PC-3 (cell line): ENCODE data around the gene WT1. TPM values are rescaled to one million over a fixed set of nuclear protein-coding genes. Genes with fewer than 3 reads are reported as not detected.

Experiments
- ATAC-seq: fragments of 200-7000 bp; cut with Tn5 transposase; 2 replicates; pipeline ENCODE4 v1.9.1; 2020; ENCODE audit warnings: mild to moderate bottlenecking, moderate library complexity
- BruUV-seq: library from RNA; stranded (reverse); fragments of 400-500 nt; replicated peaks from 2 replicates; lab custom pipeline; 2021; lab: Mats Ljungman, UMichigan
- CTCF ChIA-PET: fragments of 300-600 bp; sonication (Branson Sonifier 250); formaldehyde crosslinking; loops from one replicate; lab custom pipeline; 2022; ENCODE audit warnings: antibody characterized with exemption; lab: Charles Lee
- POLR2A ChIA-PET: fragments of 300-600 bp; sonication (Branson Sonifier 250); formaldehyde crosslinking; loops from one replicate; lab custom pipeline; 2022; ENCODE audit warnings: antibody characterized with exemption; ENCODE audit not compliant: unreplicated experiment; lab: Charles Lee
- DNase-seq: peaks from one replicate; pipeline ENCODE4 v3.0.0-alpha.2; 2015
- H2AFZ ChIP-seq: fragments of 300-600 bp; sonication (generic); 2 replicates; pipeline ENCODE4 v1.6.0; 2016; ENCODE audit warnings: antibody characterized with exemption, low read length
- H3F3A ChIP-seq: fragments of 300-600 bp; sonication (generic); one replicate; pipeline ENCODE4 v1.6.0; 2017; ENCODE audit warnings: antibody characterized with exemption, low read length, control low read depth, mild to moderate bottlenecking; ENCODE audit not compliant: unreplicated experiment
- H3K27ac ChIP-seq: fragments of 300-600 bp; sonication (generic); 2 replicates; pipeline ENCODE4 v1.5.1; 2016; ENCODE audit warnings: mild to moderate bottlenecking, low read length
- H3K27me3 ChIP-seq: fragments of 300-600 bp; sonication (generic); 2 replicates; pipeline ENCODE4 v1.6.1; 2016; ENCODE audit warnings: low read length, mixed read lengths
- H3K36me3 ChIP-seq: fragments of 300-600 bp; sonication (generic); 2 replicates; pipeline ENCODE4 v1.6.1; 2016; ENCODE audit warnings: low read depth, mixed run types, low read length, mixed read lengths
- H3K4me1 ChIP-seq: fragments of 300-600 bp; sonication (generic); 2 replicates; pipeline ENCODE4 v1.5.1; 2016; ENCODE audit warnings: low read length; ENCODE audit not compliant: insufficient read depth
- H3K4me2 ChIP-seq: fragments of 300-600 bp; sonication (generic); 2 replicates; pipeline ENCODE4 v1.6.0; 2016; ENCODE audit warnings: low read length
- H3K4me3 ChIP-seq: fragments of 300-600 bp; sonication (generic); 2 replicates; pipeline ENCODE4 v1.5.1; 2016; ENCODE audit warnings: mild to moderate bottlenecking, low read length, mixed read lengths
- H3K79me2 ChIP-seq: fragments of 300-600 bp; sonication (generic); 2 replicates; pipeline ENCODE4 v1.6.1; 2017; ENCODE audit warnings: low read length, mixed read lengths
- H3K9ac ChIP-seq: fragments of 300-600 bp; sonication (generic); 2 replicates; pipeline ENCODE4 v1.6.0; 2016; ENCODE audit warnings: mild to moderate bottlenecking, low read length
- H3K9me2 ChIP-seq: fragments of 300-600 bp; sonication (generic); replicated peaks from 2 replicates; pipeline ENCODE4 v1.6.1; 2016; ENCODE audit warnings: mixed run types, low read length, mixed read lengths
- H3K9me3 ChIP-seq: fragments of 300-600 bp; sonication (generic); 2 replicates; pipeline ENCODE4 v1.6.1; 2016; ENCODE audit warnings: low read length, mixed read lengths
- H4K20me1 ChIP-seq: fragments of 300-600 bp; sonication (generic); 2 replicates; pipeline ENCODE4 v1.6.1; 2016; ENCODE audit warnings: low read length, mixed read lengths
- CTCF ChIP-seq: fragments of 300-600 bp; sonication (generic); conservative IDR thresholded peaks from 2 replicates; pipeline ENCODE4 v1.5.1; 2017; ENCODE audit warnings: antibody characterized with exemption, low read depth, mild to moderate bottlenecking, low read length
- EZH2 ChIP-seq: fragments of 300-600 bp; sonication (generic); IDR thresholded peaks from one replicate; pipeline ENCODE4 v1.6.1; 2017; ENCODE audit warnings: antibody characterized with exemption, mild to moderate bottlenecking, low read length; ENCODE audit not compliant: unreplicated experiment
- EZH2phosphoT487 ChIP-seq: fragments of 300-600 bp; sonication (generic); IDR thresholded peaks from 2 replicates; pipeline ENCODE4 v1.6.1; 2018; ENCODE audit warnings: mild to moderate bottlenecking, antibody characterized with exemption, low read length, borderline replicate concordance
- intact Hi-C: fragments of 100-400 bp; cut with micrococcal nuclease; formaldehyde crosslinking; loops from 2 replicates; pipeline ENCODE4 v1.9.0; 2023
- total RNA-seq: library from RNA; depleted of rRNA; stranded (reverse); fragments of >200 nt; gene quantifications from 2 replicates; pipeline ENCODE4 v1.2.3, GENCODE V29; 2014

WT1 gene
- total RNA-seq, 1 experiment from 2014 or later, result 9.1 TPM

DNA sequence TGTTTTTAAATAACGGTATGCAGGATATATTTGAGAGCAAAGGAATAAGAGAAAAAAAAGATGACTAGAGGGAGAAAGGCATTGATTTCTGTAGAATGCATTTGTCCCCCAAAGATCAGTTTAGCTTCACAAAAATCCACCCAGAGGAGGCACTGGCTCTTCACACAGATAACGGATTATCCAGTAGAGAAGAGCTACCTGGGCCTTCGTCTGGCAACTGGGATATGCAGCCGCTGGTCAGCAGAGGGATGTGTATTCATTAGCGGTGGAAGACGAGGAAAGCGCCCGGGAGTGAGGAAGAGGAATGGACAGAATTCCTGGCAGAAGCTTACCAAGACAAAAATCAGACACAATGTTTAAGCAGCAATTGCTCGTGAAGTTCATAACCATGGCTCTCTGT lies 5.6 kb upstream of the WT1 start:
- TF ChIP-seq EZH2 (no peak), EZH2phosphoT487 (no peak), CTCF (no peak)
- H3K79me2 ChIP-seq, result no peaks in the 10 kb centered on the region
- H3F3A ChIP-seq, result no peaks in the 10 kb centered on the region
- H3K4me2 ChIP-seq, result no peak overlapping the region
- no peaks in the 10 kb centered on the region for H3K9me3 ChIP-seq
- DNase-seq (no peak), ATAC-seq (no peak)
- H3K9ac ChIP-seq, result no peak overlapping the region
- no peaks in the 10 kb centered on the region for H3K27me3 ChIP-seq
- CTCF ChIA-PET, result no interaction called here
- BruUV-seq, result no TSS peak
- H2AFZ ChIP-seq, result no peak overlapping the region
- H3K27ac ChIP-seq, result no peak overlapping the region
- peaks cover 3% of the 10 kb centered on the region; the same call in 1 of the 2 replicates for H3K4me1 ChIP-seq
- intact Hi-C loops, result no loop called here
- no peaks in the 10 kb centered on the region for H3K9me2 ChIP-seq
- POLR2A ChIA-PET, result no interaction called here
- no peaks in the 10 kb centered on the region for H3K36me3 ChIP-seq
- no peaks in the 10 kb centered on the region for H4K20me1 ChIP-seq
- no peak overlapping the region for H3K4me3 ChIP-seq

GRCh38 chr11:32440312-32440908 lies 5.1 kb upstream of the WT1 start:
- Histone ChIP-seq H3K9me3 (no peaks in the 10 kb centered on the region), H3K79me2 (no peaks in the 10 kb centered on the region), H3K4me2 (no peak overlapping the region), H3K4me1 (peaks cover 7% of the 10 kb centered on the region; the same call in 1 of the 2 replicates), H3K27me3 (no peaks in the 10 kb centered on the region), H3K4me3 (no peak overlapping the region), H3K27ac (no peak overlapping the region), H3F3A (no peaks in the 10 kb centered on the region), H4K20me1 (no peaks in the 10 kb centered on the region), H3K36me3 (no peaks in the 10 kb centered on the region), H3K9me2 (no peaks in the 10 kb centered on the region), H3K9ac (no peak overlapping the region), H2AFZ (no peak overlapping the region)
- ChIA-PET POLR2A (no interaction called here), CTCF (no interaction called here)
- intact Hi-C loops, result no loop called here
- TF ChIP-seq EZH2phosphoT487 (no peak), EZH2 (no peak), CTCF (no peak)
- ATAC-seq (no peak), DNase-seq (no peak)
- BruUV-seq, result no TSS peak

DNA sequence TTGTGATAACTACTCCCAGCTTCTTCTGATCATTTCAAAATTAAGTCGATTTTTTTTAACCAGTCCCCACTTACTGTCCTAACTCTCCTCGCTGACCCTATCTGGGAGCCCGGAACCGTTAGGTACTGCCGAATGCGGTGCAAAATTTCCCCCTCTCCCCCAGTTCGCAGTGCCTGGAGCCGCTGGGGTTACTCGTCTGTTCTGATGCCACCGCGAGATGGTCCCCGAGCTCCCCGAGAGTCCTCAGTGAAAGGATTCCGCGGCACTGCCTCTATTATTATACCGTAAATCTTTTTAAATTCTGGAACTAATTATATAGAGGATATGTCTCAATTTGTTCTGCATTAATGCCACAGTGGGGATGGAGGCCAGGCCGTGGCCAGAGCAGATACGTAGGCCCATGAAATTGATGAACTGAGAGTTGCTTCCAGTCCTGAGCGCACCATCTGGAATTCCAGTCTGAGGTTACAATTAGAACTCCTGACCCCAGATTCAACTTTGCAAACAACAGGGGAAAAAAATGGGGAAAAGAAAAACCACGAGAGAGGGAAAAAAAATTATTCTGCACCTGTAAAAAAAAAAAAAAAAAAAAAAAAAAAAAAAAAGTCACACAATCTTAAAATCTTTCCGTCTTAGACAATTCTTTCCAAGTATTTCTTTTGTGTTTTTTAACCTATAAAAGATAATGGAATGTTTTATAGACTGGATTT lies 4.3 kb upstream of the WT1 start:
- Histone ChIP-seq H3K4me3 (no peak overlapping the region), H2AFZ (no peak overlapping the region), H3K27me3 (no peaks in the 10 kb centered on the region), H3K4me2 (no peak overlapping the region), H3K36me3 (no peaks in the 10 kb centered on the region), H3K4me1 (peaks cover 7% of the 10 kb centered on the region; the same call in 1 of the 2 replicates), H4K20me1 (no peaks in the 10 kb centered on the region), H3K79me2 (no peaks in the 10 kb centered on the region), H3K9me2 (no peaks in the 10 kb centered on the region), H3K27ac (no peak overlapping the region), H3K9me3 (no peaks in the 10 kb centered on the region), H3K9ac (no peak overlapping the region), H3F3A (no peaks in the 10 kb centered on the region)
- no TSS peak for BruUV-seq
- no peak for DNase-seq
- TF ChIP-seq CTCF (no peak), EZH2 (no peak), EZH2phosphoT487 (no peak)
- ChIA-PET CTCF (no interaction called here), POLR2A (no interaction called here)
- ATAC-seq, result no peak
- intact Hi-C loops, result no loop called here
